NCI-H460 (cell line): ENCODE results near the gene COPS7A. TPM values are rescaled to one million over a fixed set of nuclear protein-coding genes. Genes with fewer than 3 reads are reported as not detected.

ENCODE experiments used
- DNase-seq: peaks from one replicate; pipeline ENCODE4 v3.0.0-alpha.2; 2016; ENCODE audit warnings: low read depth; ENCODE audit errors: extremely low read depth
- total RNA-seq: library from RNA; depleted of rRNA; stranded (reverse); fragments of >200 nt; shearing (Covaris generic); gene quantifications from 2 replicates; pipeline ENCODE4 v1.2.3, GENCODE V29; 2014

Gene COPS7A
- total RNA-seq, 1 experiment from 2014 or later, result 75.2 TPM

GRCh38 chr12:6767353-6768319 is 43.8 kb downstream of the COPS7A start:
- no peak for DNase-seq

GRCh38 chr12:6768437-6768914 is 44.6 kb downstream of the COPS7A start:
- no peak for DNase-seq

- no peak for DNase-seq
Measured at GRCh38 chr12:6768990-6769389, 45.1 kb downstream of the COPS7A start.

GRCh38 chr12:6769666-6770065 is 45.8 kb downstream of the COPS7A start:
- DNase-seq, result no peak

- DNase-seq, result no peak
Measured at GRCh38 chr12:6770094-6770493, 46.2 kb downstream of the COPS7A start.

GRCh38 chr12:6770600-6770999 is 46.8 kb downstream of the COPS7A start:
- DNase-seq, result no peak

GRCh38 chr12:6771091-6771495 is 47.2 kb downstream of the COPS7A start:
- DNase-seq, result no peak

GRCh38 chr12:6771509-6772330 is 47.9 kb downstream of the COPS7A start:
- DNase-seq, result no peak

GRCh38 chr12:6772331-6772695 is 48.5 kb downstream of the COPS7A start, which contains the start of gene LAG3:
TSS of gene LAG3 (plus strand) at chr12:6772520. CDS start at chr12:6772853, 333 bp downstream.
- no peak for DNase-seq

- DNase-seq, result no peak
Measured at GRCh38 chr12:6772726-6773589, 49.1 kb downstream of the COPS7A start.

GRCh38 chr12:6773590-6774351 is 49.9 kb downstream of the COPS7A start:
- DNase-seq, result no peak

- no peak for DNase-seq
Measured at GRCh38 chr12:6774499-6775062, 50.7 kb downstream of the COPS7A start.

- no peak for DNase-seq
Measured at GRCh38 chr12:6775185-6776174, 51.6 kb downstream of the COPS7A start.

GRCh38 chr12:6777386-6777785 is 53.5 kb downstream of the COPS7A start:
- no peak for DNase-seq

- DNase-seq, result no peak
Measured at GRCh38 chr12:6778217-6778573, 54.3 kb downstream of the COPS7A start.

- DNase-seq, result peak; percentile 88
Measured at GRCh38 chr12:6778574-6779550, 55.0 kb downstream of the COPS7A start.
